HG03378 (cell line): ENCODE results near the gene MADD.
"Not testable (repeated sequence)": the region's sequence is repeated elsewhere in the genome, so short reads cannot be mapped to it uniquely, and the experiment has no call there.

ENCODE experiments used
- ATAC-seq: cut with Tn5 transposase; IDR thresholded peaks from one replicate; pipeline ENCODE4 v1.9.1; 2021; ENCODE audit warnings: mild to moderate bottlenecking, moderate library complexity; ENCODE audit not compliant: unreplicated experiment

The MADD gene

GRCh38 chr11:47317064-47317828 is 47.3 kb downstream of the MADD start:
- ATAC-seq, result no peak

- no peak for ATAC-seq
Measured at GRCh38 chr11:47318166-47318565, 48.2 kb downstream of the MADD start.

- ATAC-seq, result no peak
Measured at GRCh38 chr11:47324520-47324919, 54.6 kb downstream of the MADD start.

GRCh38 chr11:47325271-47326041 is 55.5 kb downstream of the MADD start:
- no peak for ATAC-seq

GRCh38 chr11:47326198-47326597 is 56.3 kb downstream of the MADD start:
- no peak for ATAC-seq

GRCh38 chr11:47327025-47327424 is 57.1 kb downstream of the MADD start:
- no peak for ATAC-seq

- no peak for ATAC-seq
Measured at GRCh38 chr11:47327949-47328348, 58.0 kb downstream of the MADD start.

- ATAC-seq, result peak; percentile 68
Measured at GRCh38 chr11:47328449-47329390, 58.8 kb downstream of the MADD start.

- ATAC-seq, result no peak
Measured at GRCh38 chr11:47329431-47329986, 59.6 kb downstream of the MADD start.

GRCh38 chr11:47329987-47330931 is 60.3 kb downstream of the MADD start:
- no peak for ATAC-seq

- ATAC-seq, result no peak
Measured at GRCh38 chr11:47331454-47332302, 61.7 kb downstream of the MADD start.

- ATAC-seq, result no peak
Measured at GRCh38 chr11:47332303-47332711, 62.4 kb downstream of the MADD start.

GRCh38 chr11:47332791-47333525 is 63.0 kb downstream of the MADD start:
- no peak for ATAC-seq

- no peak for ATAC-seq
Measured at GRCh38 chr11:47333526-47333845, 63.6 kb downstream of the MADD start.

- no peak for ATAC-seq
Measured at GRCh38 chr11:47333886-47334443, 64.0 kb downstream of the MADD start.

- not testable (repeated sequence) for ATAC-seq
Measured at GRCh38 chr11:47334699-47335411, 64.9 kb downstream of the MADD start.

GRCh38 chr11:47335733-47336132 is 65.8 kb downstream of the MADD start:
- no peak for ATAC-seq
